Measurements from ENCODE around the gene LRP1B. TPM values are rescaled to one million over a fixed set of nuclear protein-coding genes. Genes with fewer than 3 reads are reported as not detected.

The LRP1B gene
- total RNA-seq, 1 donor from 2014 or later, result 0.12 TPM

DNA sequence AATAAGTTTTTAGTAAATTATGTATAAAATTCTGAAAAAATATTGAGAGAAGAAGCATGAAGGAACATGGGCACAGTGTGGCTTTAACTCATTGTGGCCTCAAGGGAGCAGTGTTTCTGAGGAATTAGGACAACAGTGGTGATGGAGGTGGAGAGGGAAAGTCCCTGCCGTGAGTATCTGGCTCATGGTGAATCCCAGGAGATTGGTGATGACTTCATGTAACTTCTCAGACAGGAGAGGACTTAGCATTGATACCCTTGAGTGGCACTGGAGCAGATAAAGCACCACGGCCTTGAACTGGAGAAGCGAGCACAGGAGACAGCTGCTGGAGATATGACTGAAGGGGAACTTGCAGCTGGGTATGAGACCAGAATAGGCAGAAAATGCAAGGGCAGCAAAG, 35.0 kb upstream of the LRP1B start:
- TF ChIP-seq, protein P1, sequence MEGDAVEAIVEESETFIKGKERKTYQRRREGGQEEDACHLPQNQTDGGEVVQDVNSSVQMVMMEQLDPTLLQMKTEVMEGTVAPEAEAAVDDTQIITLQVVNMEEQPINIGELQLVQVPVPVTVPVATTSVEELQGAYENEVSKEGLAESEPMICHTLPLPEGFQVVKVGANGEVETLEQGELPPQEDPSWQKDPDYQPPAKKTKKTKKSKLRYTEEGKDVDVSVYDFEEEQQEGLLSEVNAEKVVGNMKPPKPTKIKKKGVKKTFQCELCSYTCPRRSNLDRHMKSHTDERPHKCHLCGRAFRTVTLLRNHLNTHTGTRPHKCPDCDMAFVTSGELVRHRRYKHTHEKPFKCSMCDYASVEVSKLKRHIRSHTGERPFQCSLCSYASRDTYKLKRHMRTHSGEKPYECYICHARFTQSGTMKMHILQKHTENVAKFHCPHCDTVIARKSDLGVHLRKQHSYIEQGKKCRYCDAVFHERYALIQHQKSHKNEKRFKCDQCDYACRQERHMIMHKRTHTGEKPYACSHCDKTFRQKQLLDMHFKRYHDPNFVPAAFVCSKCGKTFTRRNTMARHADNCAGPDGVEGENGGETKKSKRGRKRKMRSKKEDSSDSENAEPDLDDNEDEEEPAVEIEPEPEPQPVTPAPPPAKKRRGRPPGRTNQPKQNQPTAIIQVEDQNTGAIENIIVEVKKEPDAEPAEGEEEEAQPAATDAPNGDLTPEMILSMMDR (conservative IDR thresholded peaks at IDR 0.05; ENCODE audit: low read depth, low read length), result peak; percentile 77
- H3K4me3 ChIP-seq (ENCODE audit: low read depth, low read length), result no peak overlapping the region
- DNase-seq (ENCODE audit: low read depth), result peak; percentile 48

DNA sequence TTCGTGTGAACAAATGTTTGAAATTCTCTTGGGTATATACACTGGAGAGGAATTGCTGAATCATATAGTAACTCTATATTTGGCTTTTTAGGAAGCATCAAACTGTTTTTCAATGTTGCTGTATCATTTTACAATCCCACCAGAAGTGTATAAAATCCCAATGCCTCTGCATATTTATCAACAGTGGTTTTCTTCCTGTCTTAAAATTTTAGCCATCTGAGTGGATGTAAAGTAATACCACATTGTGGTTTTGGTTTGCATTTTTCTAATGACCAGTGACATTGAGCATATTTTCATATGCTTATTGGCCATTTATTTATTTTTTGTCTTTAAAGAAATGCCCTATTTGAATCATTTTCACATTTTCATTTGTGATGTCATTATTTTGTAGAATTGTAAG, 22.8 kb upstream of the LRP1B start:
- no peak for DNase-seq (ENCODE audit: low read depth)
- TF ChIP-seq, protein P1 (conservative IDR thresholded peaks at IDR 0.05; ENCODE audit: low read depth, low read length), result no peak
- H3K4me3 ChIP-seq (ENCODE audit: low read depth, low read length), result no peak overlapping the region

- DNase-seq (ENCODE audit: low read depth), result no peak
- H3K4me3 ChIP-seq (ENCODE audit: low read depth, low read length), result no peak overlapping the region
- TF ChIP-seq, protein P1 (conservative IDR thresholded peaks at IDR 0.05; ENCODE audit: low read depth, low read length), result no peak
Observed at GRCh38 chr2:142150453-142150852, 19.6 kb upstream of the LRP1B start.

DNA sequence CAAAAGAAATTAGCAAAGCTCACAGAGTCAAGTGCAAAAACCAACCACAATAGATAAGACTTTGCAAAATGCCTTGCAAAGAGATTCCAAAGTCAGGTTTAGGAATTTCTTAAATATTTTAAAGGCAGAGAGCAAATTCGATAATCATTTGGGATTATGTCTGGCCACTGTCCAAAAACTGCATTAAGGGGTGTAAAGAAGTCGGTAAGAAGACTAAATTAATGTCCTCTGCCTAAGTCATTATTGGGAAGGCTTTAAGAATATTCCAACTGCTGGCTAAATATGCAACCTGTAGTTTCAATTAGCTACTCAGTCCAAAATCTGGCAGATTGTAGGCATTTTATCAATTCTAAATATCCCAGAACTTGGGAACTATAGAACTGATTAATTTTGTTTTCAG, 13.7 kb upstream of the LRP1B start:
- DNase-seq (ENCODE audit: low read depth), result no peak
- H3K4me3 ChIP-seq (ENCODE audit: low read depth, low read length), result no peak overlapping the region
- TF ChIP-seq, protein P1 (conservative IDR thresholded peaks at IDR 0.05; ENCODE audit: low read depth, low read length), result no peak

DNA sequence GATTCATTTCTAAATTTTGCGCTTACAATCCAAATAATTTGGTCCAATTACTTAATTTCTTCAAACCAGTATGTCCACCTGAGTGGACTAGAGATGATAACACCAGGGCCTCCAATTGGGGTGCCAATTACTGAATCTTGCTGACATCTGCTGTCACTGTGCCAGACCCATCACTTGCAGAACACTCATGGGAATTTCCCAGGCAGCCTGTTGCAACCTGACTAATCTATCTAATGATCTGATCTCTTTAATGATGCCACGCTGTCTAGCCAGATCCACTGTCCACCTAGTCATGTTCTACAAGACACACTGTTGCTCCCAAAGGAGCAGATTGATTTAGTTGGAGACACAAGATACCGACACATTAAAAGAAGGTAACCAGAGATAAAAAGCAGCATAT, 11.8 kb upstream of the LRP1B start:
- TF ChIP-seq, protein P1 (conservative IDR thresholded peaks at IDR 0.05; ENCODE audit: low read depth, low read length), result no peak
- H3K4me3 ChIP-seq (ENCODE audit: low read depth, low read length), result no peak overlapping the region
- no peak for DNase-seq (ENCODE audit: low read depth)

DNA sequence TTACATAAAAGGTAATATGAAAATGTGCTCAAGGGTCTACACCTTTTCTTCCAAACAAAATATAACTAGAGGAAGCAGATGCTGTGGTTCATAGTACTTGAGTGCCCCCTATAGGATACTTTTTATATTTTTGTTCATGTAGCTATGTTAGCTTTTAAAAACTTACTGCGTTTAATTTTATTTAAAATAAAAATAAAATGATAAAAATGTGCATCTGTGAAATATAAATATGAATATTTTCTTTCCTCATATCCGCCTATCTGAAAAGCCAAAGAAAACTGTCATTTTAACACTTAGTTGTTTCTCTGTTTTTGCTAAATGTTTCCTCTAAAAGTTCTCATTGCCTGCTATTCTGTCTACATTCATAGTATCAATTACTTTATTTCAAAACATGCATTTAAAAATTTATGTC, 9.6 kb upstream of the LRP1B start:
- no peak overlapping the region for H3K4me3 ChIP-seq (ENCODE audit: low read depth, low read length)
- TF ChIP-seq, protein P1 (conservative IDR thresholded peaks at IDR 0.05; ENCODE audit: low read depth, low read length), result peak; percentile 65
- DNase-seq (ENCODE audit: low read depth), result no peak

DNA sequence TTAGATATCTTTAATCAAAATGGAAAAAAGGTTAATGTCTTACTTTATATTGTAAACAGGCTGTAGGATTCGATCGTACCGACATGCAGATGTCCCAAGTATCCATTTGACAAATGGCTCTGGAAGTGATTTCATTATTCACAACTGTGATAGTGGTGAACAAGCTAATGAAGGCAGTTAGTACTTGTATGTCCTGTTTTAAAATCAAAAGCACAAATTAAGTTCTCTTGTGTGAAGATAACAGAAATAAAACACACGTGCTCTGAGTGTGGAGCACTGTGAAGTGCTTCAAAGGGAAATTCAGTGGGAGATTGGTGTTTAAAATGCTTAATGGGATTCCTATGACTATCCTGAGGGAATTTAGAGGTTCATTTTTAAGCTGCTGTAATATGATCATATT, 8.6 kb upstream of the LRP1B start:
- no peak overlapping the region for H3K4me3 ChIP-seq (ENCODE audit: low read depth, low read length)
- TF ChIP-seq, protein P1 (conservative IDR thresholded peaks at IDR 0.05; ENCODE audit: low read depth, low read length), result no peak

More for the DNA sequence above, 8.6 kb upstream of the LRP1B start:
- no peak for DNase-seq (ENCODE audit: low read depth)

Measured in epithelial cell of proximal tubule (primary cell).